HUDEP-2 (cell line): ENCODE results near the gene FGFBP2.

Source experiments
- DNase-seq, 76 experiments: peaks; one replicate each; lab custom pipeline; 2025; ENCODE audit not compliant: unreplicated experiment in 76 of 76; lab: John Stamatoyannopoulos, UW

The FGFBP2 gene

GRCh38 chr4:15971068-15971801 lies 8.3 kb upstream of the FGFBP2 start:
- DNase-seq, result no peak

GRCh38 chr4:15968551-15969300 lies 5.8 kb upstream of the FGFBP2 start:
- DNase-seq, result no peak

DNA sequence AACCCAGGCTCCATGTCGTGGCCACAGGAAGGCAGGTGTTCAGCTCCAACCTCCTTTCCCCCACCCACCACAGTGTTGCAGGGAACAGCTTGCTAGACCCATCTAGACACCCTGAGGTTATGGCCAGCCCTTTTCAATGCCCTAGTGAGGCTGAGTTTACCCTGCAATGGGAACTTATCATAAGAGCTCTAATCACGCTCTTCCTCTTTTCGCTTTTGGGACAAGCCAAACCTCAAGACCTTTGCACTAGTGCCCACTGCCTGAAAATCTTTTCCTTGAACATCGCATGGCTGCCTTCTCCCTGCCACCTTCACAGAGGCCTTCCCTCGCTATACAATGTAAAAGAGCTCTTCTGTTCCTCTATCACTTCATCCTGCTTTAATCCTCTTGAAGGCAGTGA lies 2.4 kb upstream of the FGFBP2 start:
- DNase-seq, result no peak

- no peak for DNase-seq
Measured at GRCh38 chr4:15964159-15964558, 1.2 kb upstream of the FGFBP2 start.

DNA sequence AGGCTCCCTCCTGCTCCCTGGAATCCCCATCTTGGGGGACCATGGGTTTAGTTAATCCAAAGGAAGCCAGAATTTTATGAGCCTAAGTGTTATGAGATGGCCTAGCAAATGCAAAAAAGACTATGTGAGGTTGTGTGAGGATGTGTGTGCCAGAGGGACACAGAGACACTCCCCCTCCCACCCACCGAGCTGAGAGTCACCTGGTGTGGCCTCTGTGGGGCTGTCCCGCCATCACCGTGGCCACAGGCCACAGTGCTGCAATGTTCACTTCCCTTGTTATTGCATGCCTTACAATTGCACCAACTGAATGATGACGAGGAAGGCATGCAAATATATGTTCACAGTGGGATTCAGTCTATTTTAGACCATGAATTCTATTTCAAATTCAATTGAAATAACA lies 601 bp upstream of the FGFBP2 start:
- DNase-seq, result no peak

- no peak for DNase-seq
Measured at GRCh38 chr4:15961781-15962510, 1.0 kb downstream of the FGFBP2 start.

GRCh38 chr4:15958562-15958961 lies 4.4 kb downstream of the FGFBP2 start:
- no peak for DNase-seq

- DNase-seq, result peak in 63 of 76 experiments; percentile 0 to 74 (median 39)
Measured at GRCh38 chr4:15956179-15956850, 6.7 kb downstream of the FGFBP2 start.

- no peak for DNase-seq
Measured at GRCh38 chr4:15955670-15956069, 7.3 kb downstream of the FGFBP2 start.

DNA sequence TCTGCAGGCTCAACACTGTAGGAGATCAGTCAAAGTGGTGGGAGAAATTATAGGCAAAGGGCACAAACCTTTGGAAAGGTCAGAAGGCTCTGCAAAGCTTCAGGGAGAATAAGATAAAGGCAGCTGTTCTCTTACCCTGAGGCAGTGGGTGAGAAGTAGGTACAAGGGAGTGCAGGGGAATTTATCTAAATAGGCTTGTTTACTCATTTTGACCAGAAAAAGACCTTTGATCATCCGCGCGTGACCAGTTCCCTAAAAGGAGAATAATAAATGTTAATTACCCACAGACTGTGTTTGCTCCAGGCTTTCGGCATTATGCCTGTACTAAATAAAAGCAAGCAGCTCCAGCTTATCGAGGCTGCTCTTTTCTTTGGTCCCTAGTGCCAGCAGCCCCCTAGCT lies 9.3 kb downstream of the FGFBP2 start:
- no peak for DNase-seq

GRCh38 chr4:15951781-15952180 lies 11.2 kb downstream of the FGFBP2 start:
- DNase-seq, result no peak

GRCh38 chr4:15948826-15949225 lies 14.1 kb downstream of the FGFBP2 start:
- DNase-seq, result no peak

GRCh38 chr4:15947684-15948083 lies 15.3 kb downstream of the FGFBP2 start:
- DNase-seq, result no peak

DNA sequence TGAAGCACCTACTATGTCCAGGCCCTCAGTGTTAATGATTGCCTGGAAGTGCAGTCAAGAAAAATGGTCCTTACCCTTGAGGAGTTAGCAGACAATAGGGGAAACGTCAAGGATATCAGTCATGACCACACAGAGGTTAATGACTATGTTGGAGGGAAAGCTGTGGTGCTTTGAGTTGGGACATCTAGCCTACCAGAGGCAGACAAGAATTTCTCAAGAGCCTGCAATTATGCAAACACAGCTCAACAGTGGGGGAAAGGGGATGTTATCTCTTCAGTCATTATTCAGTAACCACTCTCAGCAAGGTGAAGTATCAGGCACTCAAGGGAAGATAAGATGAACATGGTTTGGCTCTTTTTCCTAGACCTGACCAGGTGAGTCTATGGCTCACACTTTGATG lies 17.5 kb downstream of the FGFBP2 start:
- DNase-seq, result no peak

- no peak for DNase-seq
Measured at GRCh38 chr4:15944895-15945294, 18.1 kb downstream of the FGFBP2 start.

DNA sequence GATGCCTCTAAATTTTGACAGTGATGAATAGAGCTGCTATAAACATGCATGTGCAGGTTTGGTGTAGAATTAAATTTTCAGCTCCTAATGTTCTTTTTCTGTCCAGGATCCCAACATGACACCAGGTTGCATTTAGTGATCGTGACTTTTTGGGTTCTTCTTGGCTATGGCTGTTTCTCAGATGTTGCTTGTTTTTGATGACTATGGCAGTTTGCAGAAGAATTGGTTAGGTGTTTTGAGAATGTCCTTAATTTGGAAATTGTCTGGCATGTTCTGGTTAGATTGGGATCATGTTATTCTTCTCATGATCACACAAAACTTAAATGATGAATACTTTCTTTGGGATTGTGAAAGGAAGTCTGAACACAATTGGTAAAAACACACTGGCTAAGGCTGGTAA lies 20.7 kb downstream of the FGFBP2 start:
- DNase-seq, result no peak

GRCh38 chr4:15938640-15939039 lies 24.3 kb downstream of the FGFBP2 start, which contains the start of gene FGFBP1:
TSS of gene FGFBP1 (minus strand) at chr4:15938740. CDS start at chr4:15936632, 2,108 bp downstream.
- no peak for DNase-seq

DNA sequence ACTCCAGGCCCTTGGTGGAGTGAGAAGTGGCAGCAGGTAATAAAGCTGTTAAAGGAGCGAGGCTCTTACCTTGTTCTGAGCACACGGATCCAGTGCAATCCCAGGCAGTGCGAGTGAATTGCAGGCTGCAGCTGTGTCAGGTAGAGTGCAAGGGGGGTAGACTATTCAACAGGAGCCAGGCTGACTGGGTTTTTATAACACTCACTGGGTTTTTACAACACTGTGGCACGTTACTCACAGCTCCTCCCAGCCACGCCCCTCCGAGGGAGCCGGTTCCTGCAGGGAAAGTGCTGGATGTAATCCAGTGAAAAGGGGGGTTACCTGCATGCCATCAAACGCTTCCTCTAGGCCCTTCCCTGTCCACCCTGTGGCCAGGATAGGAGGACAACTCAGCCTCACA lies 24.8 kb downstream of the FGFBP2 start:
- DNase-seq, result no peak

GRCh38 chr4:15936495-15936894 lies 26.5 kb downstream of the FGFBP2 start:
- DNase-seq, result no peak

DNA sequence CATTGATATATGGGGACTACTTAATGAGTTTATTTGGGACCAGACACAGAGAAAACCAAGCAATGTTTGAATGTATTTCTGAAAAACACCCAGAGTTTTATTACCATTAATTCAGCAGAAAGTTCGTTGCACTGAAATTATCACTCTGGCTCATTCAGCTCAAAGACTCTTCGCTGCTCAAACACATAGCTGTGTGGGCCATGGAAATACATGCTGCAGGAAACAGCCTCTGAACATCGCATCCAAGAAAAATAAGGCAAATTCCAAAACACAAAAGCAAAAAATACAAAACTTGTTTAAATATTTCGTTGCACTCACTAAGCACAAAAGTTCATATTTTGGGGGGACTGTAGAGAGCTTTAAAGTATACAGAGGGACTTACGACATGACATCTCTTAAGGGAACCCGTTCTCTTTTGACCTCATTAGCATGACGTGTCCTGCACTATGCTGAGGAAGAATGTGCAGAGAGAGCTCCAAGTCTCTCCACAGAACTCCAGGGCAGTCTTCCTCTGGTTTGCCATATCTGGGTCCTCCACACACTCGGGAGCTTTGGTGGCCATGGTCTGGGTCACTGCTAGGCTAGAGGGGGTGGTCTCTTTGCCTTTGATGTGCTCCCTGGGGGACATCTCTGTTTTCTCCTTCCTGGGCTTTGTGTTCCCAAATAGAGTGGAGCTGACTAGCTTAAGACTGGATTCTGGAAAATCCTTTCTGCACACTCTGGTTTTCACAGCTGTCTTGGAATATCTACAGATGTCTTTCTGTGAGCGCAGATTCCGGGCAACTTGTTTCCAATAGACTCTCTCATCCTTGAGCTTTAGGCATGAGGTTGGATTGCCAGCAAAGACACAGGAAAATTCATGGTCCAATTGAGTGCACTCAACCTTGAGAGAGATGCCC lies 27.2 kb downstream of the FGFBP2 start:
- no peak for DNase-seq
